Uterus (tissue), 4 donors: ENCODE data around the gene ASCC1. TPM values are rescaled to one million over a fixed set of nuclear protein-coding genes. Genes with fewer than 3 reads are reported as not detected.

Source experiments
- DNase-seq, 2 donors: peaks; one replicate each; pipeline ENCODE4 v3.0.0-alpha.2; 2019 to 2020
- H3K27ac ChIP-seq, 2 donors: fragments of 200-600 bp; sonication (generic); 1 replicate in 1 of 2; 2 replicates in 1 of 2; pipeline ENCODE4 v1.5.1; 2016 to 2018
- H3K27me3 ChIP-seq, 2 donors: fragments of 200-600 bp; sonication (generic); one replicate each; pipeline ENCODE4 v1.5.1; 2018 to 2019; ENCODE audit warnings: control low read depth in 1 of 2
- H3K36me3 ChIP-seq, 2 donors: fragments of 200-600 bp; sonication (generic); one replicate each; pipeline ENCODE4 v1.5.1; 2019; ENCODE audit warnings: control low read depth in 1 of 2
- H3K4me1 ChIP-seq, 2 donors: fragments of 200-600 bp; sonication (generic); one replicate each; pipeline ENCODE4 v1.5.1; 2018 to 2019; ENCODE audit warnings: control low read depth in 1 of 2
- H3K4me3 ChIP-seq, 2 donors: fragments of 200-600 bp; sonication (generic); 1 replicate in 1 of 2; 2 replicates in 1 of 2; pipeline ENCODE4 v1.5.1; 2018 to 2019; ENCODE audit warnings: mild to moderate bottlenecking in 1 of 2
- H3K9me3 ChIP-seq, 2 donors: fragments of 200-600 bp; sonication (generic); one replicate each; pipeline ENCODE4 v1.5.1; 2019; ENCODE audit warnings: control low read depth in 1 of 2
- CTCF ChIP-seq, 4 experiments: fragments of 200-600 bp in 2 of 4; fragments of 450-650 bp in 2 of 4; sonication (generic) in 2 of 4; IDR thresholded peaks; one replicate each; pipeline ENCODE4 v1.5.1; 2016 to 2019; ENCODE audit warnings: antibody characterized with exemption in 4 of 4, mild to moderate bottlenecking in 2 of 4, moderate library complexity in 1 of 4
- POLR2A ChIP-seq, 2 donors: fragments of 450-650 bp; IDR thresholded peaks; one replicate each; pipeline ENCODE4 v1.6.1; 2016; ENCODE audit warnings: antibody characterized with exemption in 2 of 2, mild to moderate bottlenecking in 1 of 2, moderate library complexity in 1 of 2
- intact Hi-C: fragments of 100-400 bp; cut with DNase I; formaldehyde crosslinking; loops from one replicate; pipeline ENCODE4 v1.15.1; 2023; ENCODE audit warnings: low total_unique reads
- total RNA-seq, 4 donors: library from RNA; depleted of rRNA in 3 of 4; stranded (reverse); fragments of >200 nt in 3 of 4; gene quantifications; one replicate each; pipeline versions ENCODE4 v1.1.0 to v1.2.4, GENCODE V29; 2014 to 2023
- donor health status: DM: yes; HTN: yes; CAD: no.

The ASCC1 gene
- total RNA-seq, 4 donors from 2014 or later = 17.9 to 156 (median 38.4) TPM

- Histone ChIP-seq H3K4me3 (no peak overlapping the region), H3K4me1 (no peaks in the 10 kb centered on the region), H3K9me3 (no peaks in the 10 kb centered on the region), H3K36me3 (no peaks in the 10 kb centered on the region), H3K27ac (no peak overlapping the region), H3K27me3 (no peaks in the 10 kb centered on the region)
- DNase-seq = no peak
- intact Hi-C loops = no loop called here
- TF ChIP-seq POLR2A (IDR thresholded peaks at IDR 0.05) (no peak), CTCF (IDR thresholded peaks at IDR 0.05) (no peak)
These were observed 45.3 kb downstream of the ASCC1 start for GRCh38 chr10:72170733-72171132.

- H3K9me3 ChIP-seq = no peaks in the 10 kb centered on the region
- no peak overlapping the region for H3K27ac ChIP-seq
- no peaks in the 10 kb centered on the region for H3K27me3 ChIP-seq
- no peak overlapping the region for H3K4me3 ChIP-seq
- H3K4me1 ChIP-seq = no peaks in the 10 kb centered on the region
- intact Hi-C loops = no loop called here
- no peak for DNase-seq
- TF ChIP-seq POLR2A (IDR thresholded peaks at IDR 0.05) (no peak), CTCF (IDR thresholded peaks at IDR 0.05) (no peak)
- no peaks in the 10 kb centered on the region for H3K36me3 ChIP-seq
These were observed 45.8 kb downstream of the ASCC1 start for GRCh38 chr10:72170263-72170662.

- Histone ChIP-seq H3K36me3 (no peaks in the 10 kb centered on the region), H3K9me3 (no peaks in the 10 kb centered on the region), H3K27me3 (no peaks in the 10 kb centered on the region), H3K27ac (no peak overlapping the region), H3K4me3 (no peak overlapping the region), H3K4me1 (no peaks in the 10 kb centered on the region)
- no peak for TF ChIP-seq POLR2A (IDR thresholded peaks at IDR 0.05)
- no peak for TF ChIP-seq CTCF (IDR thresholded peaks at IDR 0.05)
- intact Hi-C loops = no loop called here
- DNase-seq = no peak
These were observed 49.0 kb downstream of the ASCC1 start for GRCh38 chr10:72167118-72167517.

GRCh38 chr10:72164617-72165016 is 51.5 kb downstream of the ASCC1 start:
- intact Hi-C loops = no loop called here

GRCh38 chr10:72162978-72163377 is 53.1 kb downstream of the ASCC1 start:
- H3K4me1 ChIP-seq = no peaks in the 10 kb centered on the region
- no peaks in the 10 kb centered on the region for H3K9me3 ChIP-seq
- intact Hi-C loops = no loop called here
- H3K4me3 ChIP-seq = no peak overlapping the region
- DNase-seq = no peak
- TF ChIP-seq CTCF (IDR thresholded peaks at IDR 0.05) = no peak
- no peak for TF ChIP-seq POLR2A (IDR thresholded peaks at IDR 0.05)
- H3K27me3 ChIP-seq = no peaks in the 10 kb centered on the region
- H3K36me3 ChIP-seq = no peaks in the 10 kb centered on the region
- no peak overlapping the region for H3K27ac ChIP-seq

More at GRCh38 chr10:72164617-72165016, 51.5 kb downstream of the ASCC1 start:
- no peak overlapping the region for H3K27ac ChIP-seq
- H3K27me3 ChIP-seq = no peaks in the 10 kb centered on the region
- no peaks in the 10 kb centered on the region for H3K36me3 ChIP-seq
- no peak for DNase-seq
- H3K9me3 ChIP-seq = no peaks in the 10 kb centered on the region
- no peak overlapping the region for H3K4me3 ChIP-seq
- TF ChIP-seq POLR2A (IDR thresholded peaks at IDR 0.05) = no peak
- no peak for TF ChIP-seq CTCF (IDR thresholded peaks at IDR 0.05)
- H3K4me1 ChIP-seq = no peaks in the 10 kb centered on the region
